HCT116 (cell line): ENCODE data around the gene DCP2.

Experiments
- EZH2 ChIP-seq: fragments of 200-600 bp; sonication (generic); IDR thresholded peaks from 2 replicates; pipeline ENCODE4 v1.6.1; 2017; ENCODE audit warnings: antibody characterized with exemption, mixed run types
- JUND ChIP-seq: IDR thresholded peaks from 2 replicates; pipeline ENCODE4 v1.6.1; 2012
- POLR2A ChIP-seq: IDR thresholded peaks from 2 replicates; pipeline ENCODE4 v1.7.0; 2011; ENCODE audit warnings: borderline replicate concordance; ENCODE audit not compliant: insufficient read depth, insufficient read length; ENCODE audit errors: extremely low read depth
- RAD21 ChIP-seq: IDR thresholded peaks from 2 replicates; pipeline ENCODE4 v1.6.1; 2012; ENCODE audit warnings: low read depth, mild to moderate bottlenecking
- YY1 ChIP-seq: IDR thresholded peaks from 2 replicates; pipeline ENCODE4 v1.6.1; 2011; ENCODE audit warnings: low read length, low read depth, moderate library complexity, mild to moderate bottlenecking; ENCODE audit not compliant: insufficient replicate concordance; ENCODE audit errors: extremely low read depth
- TF ChIP-seq, protein P1 (sequence below): IDR thresholded peaks from 2 replicates; pipeline ENCODE4 v1.6.1; 2012
- TF ChIP-seq, protein P2 (sequence below): IDR thresholded peaks from 2 replicates; pipeline ENCODE4 v1.6.1; 2011; ENCODE audit warnings: mild to moderate bottlenecking, low read length, moderate library complexity; ENCODE audit not compliant: insufficient replicate concordance; ENCODE audit errors: extremely low read depth
- TF ChIP-seq, protein P3 (sequence below), 3 experiments: fragments of 200-600 bp in 1 of 3; sonication (generic) in 1 of 3; IDR thresholded peaks in 2 of 3; conservative IDR thresholded peaks in 1 of 3; 2 replicates each; pipeline ENCODE4 v1.5.1; 2012 to 2017; ENCODE audit warnings: low read depth in 2 of 3, low read length in 2 of 3, antibody characterized with exemption in 1 of 3, borderline replicate concordance in 1 of 3, control low read depth in 1 of 3, mild to moderate bottlenecking in 1 of 3, mixed read lengths in 1 of 3, mixed run types in 1 of 3, moderate library complexity in 1 of 3; ENCODE audit not compliant: insufficient read depth in 1 of 3
- TF ChIP-seq, protein P4 (sequence below): IDR thresholded peaks from 2 replicates; pipeline ENCODE4 v1.6.1; 2012; ENCODE audit warnings: low read depth

DNA sequence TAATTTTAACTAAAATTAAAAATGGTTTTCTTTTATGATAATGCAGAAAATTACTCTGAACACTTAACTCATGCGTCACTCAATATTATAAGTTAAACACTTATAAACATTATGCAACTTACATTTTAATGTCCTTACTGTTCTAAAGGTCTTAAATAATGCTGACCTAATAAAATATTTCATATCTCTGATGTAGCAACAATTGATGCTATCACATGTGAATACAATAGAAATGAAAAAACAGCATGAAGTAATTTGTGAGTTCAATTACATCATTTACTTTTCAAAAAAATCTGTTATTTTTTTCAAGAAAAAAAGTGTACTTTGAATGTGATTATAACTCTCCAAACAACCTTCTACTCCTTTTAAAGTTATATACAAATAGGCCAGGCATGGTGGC lies 28.1 kb upstream of the DCP2 start:
- TF ChIP-seq, protein P1, sequence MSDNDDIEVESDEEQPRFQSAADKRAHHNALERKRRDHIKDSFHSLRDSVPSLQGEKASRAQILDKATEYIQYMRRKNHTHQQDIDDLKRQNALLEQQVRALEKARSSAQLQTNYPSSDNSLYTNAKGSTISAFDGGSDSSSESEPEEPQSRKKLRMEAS: no peak
- TF ChIP-seq YY1 (no peak), EZH2 (no peak), POLR2A (no peak), JUND (no peak), RAD21 (no peak)
- TF ChIP-seq, protein P2, sequence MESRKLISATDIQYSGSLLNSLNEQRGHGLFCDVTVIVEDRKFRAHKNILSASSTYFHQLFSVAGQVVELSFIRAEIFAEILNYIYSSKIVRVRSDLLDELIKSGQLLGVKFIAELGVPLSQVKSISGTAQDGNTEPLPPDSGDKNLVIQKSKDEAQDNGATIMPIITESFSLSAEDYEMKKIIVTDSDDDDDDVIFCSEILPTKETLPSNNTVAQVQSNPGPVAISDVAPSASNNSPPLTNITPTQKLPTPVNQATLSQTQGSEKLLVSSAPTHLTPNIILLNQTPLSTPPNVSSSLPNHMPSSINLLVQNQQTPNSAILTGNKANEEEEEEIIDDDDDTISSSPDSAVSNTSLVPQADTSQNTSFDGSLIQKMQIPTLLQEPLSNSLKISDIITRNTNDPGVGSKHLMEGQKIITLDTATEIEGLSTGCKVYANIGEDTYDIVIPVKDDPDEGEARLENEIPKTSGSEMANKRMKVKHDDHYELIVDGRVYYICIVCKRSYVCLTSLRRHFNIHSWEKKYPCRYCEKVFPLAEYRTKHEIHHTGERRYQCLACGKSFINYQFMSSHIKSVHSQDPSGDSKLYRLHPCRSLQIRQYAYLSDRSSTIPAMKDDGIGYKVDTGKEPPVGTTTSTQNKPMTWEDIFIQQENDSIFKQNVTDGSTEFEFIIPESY: no peak
- TF ChIP-seq, protein P3, sequence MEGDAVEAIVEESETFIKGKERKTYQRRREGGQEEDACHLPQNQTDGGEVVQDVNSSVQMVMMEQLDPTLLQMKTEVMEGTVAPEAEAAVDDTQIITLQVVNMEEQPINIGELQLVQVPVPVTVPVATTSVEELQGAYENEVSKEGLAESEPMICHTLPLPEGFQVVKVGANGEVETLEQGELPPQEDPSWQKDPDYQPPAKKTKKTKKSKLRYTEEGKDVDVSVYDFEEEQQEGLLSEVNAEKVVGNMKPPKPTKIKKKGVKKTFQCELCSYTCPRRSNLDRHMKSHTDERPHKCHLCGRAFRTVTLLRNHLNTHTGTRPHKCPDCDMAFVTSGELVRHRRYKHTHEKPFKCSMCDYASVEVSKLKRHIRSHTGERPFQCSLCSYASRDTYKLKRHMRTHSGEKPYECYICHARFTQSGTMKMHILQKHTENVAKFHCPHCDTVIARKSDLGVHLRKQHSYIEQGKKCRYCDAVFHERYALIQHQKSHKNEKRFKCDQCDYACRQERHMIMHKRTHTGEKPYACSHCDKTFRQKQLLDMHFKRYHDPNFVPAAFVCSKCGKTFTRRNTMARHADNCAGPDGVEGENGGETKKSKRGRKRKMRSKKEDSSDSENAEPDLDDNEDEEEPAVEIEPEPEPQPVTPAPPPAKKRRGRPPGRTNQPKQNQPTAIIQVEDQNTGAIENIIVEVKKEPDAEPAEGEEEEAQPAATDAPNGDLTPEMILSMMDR (IDR thresholded peaks at IDR 0.05 in 2 of 3, conservative IDR thresholded peaks at IDR 0.05 in 1 of 3; ENCODE audit: borderline replicate concordance in 1 of 3, insufficient read depth in 1 of 3, low read depth in 2 of 3, low read length in 2 of 3): no peak
- TF ChIP-seq, protein P4, sequence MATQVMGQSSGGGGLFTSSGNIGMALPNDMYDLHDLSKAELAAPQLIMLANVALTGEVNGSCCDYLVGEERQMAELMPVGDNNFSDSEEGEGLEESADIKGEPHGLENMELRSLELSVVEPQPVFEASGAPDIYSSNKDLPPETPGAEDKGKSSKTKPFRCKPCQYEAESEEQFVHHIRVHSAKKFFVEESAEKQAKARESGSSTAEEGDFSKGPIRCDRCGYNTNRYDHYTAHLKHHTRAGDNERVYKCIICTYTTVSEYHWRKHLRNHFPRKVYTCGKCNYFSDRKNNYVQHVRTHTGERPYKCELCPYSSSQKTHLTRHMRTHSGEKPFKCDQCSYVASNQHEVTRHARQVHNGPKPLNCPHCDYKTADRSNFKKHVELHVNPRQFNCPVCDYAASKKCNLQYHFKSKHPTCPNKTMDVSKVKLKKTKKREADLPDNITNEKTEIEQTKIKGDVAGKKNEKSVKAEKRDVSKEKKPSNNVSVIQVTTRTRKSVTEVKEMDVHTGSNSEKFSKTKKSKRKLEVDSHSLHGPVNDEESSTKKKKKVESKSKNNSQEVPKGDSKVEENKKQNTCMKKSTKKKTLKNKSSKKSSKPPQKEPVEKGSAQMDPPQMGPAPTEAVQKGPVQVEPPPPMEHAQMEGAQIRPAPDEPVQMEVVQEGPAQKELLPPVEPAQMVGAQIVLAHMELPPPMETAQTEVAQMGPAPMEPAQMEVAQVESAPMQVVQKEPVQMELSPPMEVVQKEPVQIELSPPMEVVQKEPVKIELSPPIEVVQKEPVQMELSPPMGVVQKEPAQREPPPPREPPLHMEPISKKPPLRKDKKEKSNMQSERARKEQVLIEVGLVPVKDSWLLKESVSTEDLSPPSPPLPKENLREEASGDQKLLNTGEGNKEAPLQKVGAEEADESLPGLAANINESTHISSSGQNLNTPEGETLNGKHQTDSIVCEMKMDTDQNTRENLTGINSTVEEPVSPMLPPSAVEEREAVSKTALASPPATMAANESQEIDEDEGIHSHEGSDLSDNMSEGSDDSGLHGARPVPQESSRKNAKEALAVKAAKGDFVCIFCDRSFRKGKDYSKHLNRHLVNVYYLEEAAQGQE: no peak
